Upper lobe of left lung (tissue), 4 donors: Measurements from ENCODE around the gene HNRNPAB.

ENCODE experiments used
- POLR2A ChIP-seq, 4 donors: fragments of 450-650 bp; IDR thresholded peaks; one replicate each; pipeline ENCODE4 v1.5.1; 2016 to 2017; ENCODE audit warnings: antibody characterized with exemption in 4 of 4, mild to moderate bottlenecking in 2 of 4
- POLR2AphosphoS5 ChIP-seq, 2 donors: sonication (generic); formaldehyde crosslinking; IDR thresholded peaks; one replicate each; pipeline ENCODE4 v1.5.1; 2017; ENCODE audit warnings: antibody characterized with exemption in 2 of 2
- TF ChIP-seq, protein P1 (sequence below), 6 experiments: fragments of 450-650 bp in 4 of 6; fragments of 200-600 bp in 2 of 6; sonication (generic) in 2 of 6; IDR thresholded peaks; one replicate each; pipeline ENCODE4 v1.5.1; 2016 to 2019; ENCODE audit warnings: antibody characterized with exemption in 6 of 6

- TF ChIP-seq, protein P1, sequence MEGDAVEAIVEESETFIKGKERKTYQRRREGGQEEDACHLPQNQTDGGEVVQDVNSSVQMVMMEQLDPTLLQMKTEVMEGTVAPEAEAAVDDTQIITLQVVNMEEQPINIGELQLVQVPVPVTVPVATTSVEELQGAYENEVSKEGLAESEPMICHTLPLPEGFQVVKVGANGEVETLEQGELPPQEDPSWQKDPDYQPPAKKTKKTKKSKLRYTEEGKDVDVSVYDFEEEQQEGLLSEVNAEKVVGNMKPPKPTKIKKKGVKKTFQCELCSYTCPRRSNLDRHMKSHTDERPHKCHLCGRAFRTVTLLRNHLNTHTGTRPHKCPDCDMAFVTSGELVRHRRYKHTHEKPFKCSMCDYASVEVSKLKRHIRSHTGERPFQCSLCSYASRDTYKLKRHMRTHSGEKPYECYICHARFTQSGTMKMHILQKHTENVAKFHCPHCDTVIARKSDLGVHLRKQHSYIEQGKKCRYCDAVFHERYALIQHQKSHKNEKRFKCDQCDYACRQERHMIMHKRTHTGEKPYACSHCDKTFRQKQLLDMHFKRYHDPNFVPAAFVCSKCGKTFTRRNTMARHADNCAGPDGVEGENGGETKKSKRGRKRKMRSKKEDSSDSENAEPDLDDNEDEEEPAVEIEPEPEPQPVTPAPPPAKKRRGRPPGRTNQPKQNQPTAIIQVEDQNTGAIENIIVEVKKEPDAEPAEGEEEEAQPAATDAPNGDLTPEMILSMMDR (IDR thresholded peaks at IDR 0.05): no peak
- TF ChIP-seq POLR2A (IDR thresholded peaks at IDR 0.05): no peak
- no peak for TF ChIP-seq POLR2AphosphoS5 (IDR thresholded peaks at IDR 0.05)
These were observed 8.1 kb downstream of the HNRNPAB start for GRCh38 chr5:178212241-178213002.
